Activated gamma-delta T cell treated with Interleukin-2 at 50 U/mL for 16 hours (primary cell): ENCODE data around the gene ADCY7.

Experiments used
- DNase-seq: peaks from one replicate; pipeline ENCODE4 v3.0.0-alpha.2; 2020

ADCY7 gene

DNA sequence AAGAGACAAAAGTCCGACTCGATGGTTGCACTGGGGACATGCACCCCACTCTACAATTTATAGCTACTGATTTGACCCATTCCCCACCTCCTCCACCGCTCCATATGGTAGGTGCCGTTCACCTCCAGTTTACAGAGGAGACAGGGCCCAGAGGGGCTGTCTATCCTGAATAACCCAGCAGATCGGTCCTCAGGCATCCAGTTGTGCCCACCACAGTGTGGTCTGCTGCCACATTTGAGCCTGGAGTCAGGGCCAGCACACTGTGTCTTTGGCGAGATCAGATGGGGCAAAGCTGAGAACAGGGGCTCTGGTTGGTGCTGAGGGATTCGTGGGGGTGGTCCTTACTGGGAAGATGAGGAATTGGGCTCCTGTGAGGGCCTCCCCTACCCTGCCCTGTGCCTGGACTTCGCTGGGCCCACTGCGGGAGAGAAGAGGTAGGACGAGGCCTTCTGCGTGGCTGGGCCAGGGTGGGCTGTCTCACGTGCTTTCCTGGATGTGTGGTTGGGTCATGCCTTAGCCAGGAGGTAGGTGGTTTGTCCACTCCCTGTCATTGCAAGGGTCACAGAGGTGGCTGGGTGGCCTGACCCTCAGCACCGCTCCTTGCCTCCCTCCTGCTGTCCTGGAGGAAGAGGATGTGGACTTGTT is 2.8 kb downstream of the ADCY7 start:
- DNase-seq: no peak

DNA sequence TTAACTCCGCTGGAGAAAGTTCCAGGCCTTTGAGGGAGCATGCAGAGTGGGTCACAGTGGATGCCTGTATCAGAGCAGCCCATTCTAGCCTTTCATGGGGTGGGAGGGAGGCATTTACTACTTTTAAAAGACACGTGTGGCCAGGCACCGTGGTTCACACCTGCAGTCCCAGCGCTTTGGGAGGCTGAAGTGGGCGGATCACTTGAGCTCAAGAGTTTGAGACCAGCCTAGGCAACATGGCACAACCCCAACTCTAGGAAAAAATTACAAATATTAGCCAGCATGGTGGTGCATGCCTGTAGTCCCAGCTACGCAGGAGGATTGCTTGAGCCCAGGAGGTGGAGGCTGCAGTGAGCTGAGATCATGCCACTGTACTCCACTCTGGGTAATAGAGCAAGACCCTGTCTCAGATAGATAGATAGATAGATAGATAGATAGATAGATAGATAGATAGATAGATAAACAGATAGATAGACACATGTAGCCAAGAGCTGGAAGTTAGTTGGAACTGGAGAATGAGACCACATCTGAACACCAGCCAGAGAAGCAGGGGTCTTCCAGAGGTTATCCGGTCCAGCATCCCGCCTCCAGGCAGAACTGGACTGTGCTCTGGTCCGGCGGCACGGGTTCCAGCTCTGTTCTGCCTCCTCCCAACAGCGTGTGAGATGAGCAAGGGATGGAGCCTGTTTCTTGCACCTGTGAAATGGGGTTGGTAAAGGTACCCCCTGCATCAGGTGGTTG is 3.6 kb downstream of the ADCY7 start:
- DNase-seq: no peak

DNA sequence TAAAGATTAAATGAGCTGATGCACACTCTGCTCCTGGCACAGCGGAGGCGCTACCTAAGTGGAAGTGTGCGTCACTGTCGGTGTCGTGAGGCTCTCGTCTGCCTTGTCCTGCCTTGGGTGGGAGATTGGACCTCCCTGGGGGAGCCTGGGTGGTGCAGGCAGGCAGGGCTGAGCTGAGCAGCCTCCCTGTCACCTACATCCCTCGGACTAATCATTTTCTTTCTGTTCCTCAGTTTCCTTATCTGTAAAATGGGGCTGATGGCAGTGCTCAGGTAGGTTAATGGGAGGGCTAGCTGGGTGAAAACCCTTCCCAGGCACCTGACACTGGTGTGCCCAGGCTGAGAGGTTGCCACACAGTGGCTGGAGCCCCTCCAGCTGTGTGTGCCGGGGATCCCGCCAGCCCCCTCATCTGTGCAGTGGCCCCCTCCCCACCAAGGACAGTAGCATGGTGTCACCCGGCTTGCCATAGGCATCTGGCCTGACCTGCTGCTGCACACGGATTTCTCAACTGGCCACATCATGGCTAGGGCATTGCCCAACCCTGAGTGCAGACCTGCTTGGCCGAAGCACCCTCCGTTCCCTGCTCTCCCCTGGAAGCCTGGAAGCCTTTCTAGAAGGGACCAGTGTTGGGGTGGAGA is 4.3 kb downstream of the ADCY7 start:
- no peak for DNase-seq

DNA sequence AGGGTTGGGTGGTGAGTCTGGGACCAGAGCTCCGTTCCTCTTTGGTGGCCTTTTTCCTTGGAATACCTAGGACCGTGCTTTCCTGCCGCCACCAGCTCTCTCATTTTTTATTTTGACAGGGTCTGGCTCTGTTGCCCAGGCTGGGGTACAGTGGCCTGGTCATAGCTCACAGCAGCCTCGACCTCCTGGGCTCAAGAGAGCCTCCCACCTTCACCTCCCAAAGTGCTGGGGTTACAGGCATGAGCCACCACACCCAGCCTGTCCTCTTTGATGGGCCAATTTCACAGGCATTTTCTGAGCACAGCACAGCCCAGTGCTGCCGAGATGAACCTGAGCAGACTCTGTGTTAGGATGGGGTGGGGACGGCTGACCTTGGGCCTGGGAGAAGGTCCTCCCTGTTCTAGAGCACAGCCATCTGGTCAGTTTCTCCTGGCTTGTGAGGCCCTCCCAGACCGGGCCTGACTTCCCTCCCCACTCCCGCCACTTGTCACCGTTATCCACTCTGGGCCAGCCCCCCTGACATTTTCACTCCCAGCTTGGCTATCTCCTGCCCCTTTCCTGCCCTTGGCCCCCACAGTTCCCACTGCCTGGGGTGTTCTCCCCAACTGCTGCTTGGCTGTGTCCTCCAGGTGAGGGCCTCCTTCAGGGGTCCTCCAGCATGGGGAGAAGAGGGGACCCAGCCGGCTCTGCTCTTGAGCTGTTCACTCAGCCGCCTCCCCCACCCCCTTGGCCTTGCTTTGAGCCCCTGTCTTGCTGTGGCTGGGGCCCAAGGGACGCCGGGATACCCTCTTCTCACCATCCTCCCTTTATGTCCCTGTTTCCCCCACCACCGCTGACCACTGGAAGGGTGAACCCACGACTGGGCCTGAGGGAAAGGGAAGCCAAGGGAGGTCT is 5.0 kb downstream of the ADCY7 start:
- DNase-seq: no peak

DNA sequence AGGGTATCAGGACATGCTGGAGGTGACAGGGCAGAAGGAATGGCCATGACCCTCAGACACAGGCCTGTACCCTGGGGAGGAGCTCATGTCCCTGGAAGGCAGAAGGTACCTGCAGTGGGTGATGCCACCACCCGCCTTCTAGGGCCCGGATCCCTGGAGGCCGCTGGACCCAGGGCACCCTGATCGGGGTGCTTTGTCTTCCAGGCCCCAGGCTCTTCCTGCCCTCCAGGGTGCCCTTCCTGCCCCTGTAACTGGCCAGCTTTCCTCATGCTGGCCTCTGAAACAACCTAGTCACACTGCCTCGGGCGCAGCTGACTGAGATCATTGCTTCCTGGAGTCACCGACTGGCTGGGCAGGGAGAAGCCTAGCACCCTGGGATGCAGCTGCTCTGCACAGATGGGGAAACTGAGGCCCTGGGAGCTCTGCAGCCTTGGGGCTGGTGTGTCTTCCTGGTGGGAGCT is 5.8 kb downstream of the ADCY7 start:
- DNase-seq: no peak

DNA sequence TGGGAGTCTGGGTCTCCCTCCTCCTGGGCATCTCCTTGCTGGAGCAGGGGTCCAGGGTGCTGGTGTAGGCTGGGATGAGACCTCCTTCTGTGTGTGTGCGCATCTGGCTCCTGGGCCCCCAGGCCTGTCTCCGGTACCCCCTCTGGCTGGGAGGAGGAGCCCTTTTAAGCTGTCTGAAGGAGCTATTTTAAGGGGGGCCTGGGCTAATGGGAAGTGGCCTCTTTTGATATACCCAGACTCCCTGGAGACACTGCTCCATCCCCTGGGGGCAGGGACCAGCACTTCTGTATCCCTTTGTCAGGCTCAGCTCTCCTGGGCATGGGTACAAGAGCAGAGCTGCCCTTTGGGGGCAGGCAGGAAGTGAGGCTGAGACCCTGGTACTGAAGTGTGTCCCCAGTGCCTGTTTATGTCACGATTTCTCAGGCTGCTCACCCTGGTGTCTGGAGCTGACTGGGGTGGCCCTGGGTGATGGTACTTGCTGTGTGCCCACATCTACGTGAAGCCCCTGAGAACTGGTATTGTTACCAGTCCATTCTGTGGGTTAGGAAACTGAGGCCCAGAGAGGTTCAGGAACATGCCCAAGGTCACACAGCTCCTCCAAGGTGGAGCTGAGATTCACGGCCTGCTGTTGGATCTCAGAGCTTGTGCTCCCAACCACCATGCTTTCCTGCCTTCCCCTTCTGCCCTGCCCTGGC is 6.5 kb downstream of the ADCY7 start:
- DNase-seq: no peak

DNA sequence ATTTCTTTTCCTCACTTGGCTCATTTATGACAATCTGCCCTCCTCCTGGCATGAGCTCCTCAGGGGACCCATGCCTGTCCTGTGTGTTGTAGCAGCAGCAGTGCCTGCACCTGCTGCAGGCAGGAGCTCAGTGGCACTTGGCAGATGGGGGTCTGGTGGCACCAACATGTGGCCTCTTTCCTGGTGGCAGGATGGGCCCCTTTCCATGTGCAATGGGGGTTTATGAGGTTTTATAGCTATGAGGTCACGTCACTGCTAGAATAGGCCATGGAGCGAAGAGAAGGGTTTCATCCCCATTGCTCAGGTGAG is 7.0 kb downstream of the ADCY7 start:
- no peak for DNase-seq

DNA sequence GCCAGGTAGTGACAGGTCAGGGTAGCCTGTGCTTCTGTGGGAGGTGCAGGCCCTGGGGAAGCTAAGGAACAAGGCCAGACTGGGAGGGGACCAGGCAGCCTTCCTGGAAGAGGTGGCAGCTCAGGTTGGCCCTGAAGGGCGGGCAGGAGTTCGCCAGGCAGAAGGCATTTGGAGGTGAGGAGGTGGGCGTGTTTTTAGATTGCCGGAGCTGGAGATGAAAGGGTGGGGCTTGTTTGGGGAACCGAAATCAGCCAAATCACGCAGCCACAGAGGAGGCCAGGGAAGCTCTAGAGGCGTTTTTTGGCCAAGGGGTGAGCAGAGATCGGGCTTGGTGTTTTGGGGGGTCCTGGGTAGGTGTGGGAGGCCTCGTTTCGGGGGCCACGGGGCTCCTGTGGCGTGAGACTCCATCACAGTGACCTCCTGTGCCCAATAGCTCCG is 7.6 kb downstream of the ADCY7 start:
- no peak for DNase-seq

DNA sequence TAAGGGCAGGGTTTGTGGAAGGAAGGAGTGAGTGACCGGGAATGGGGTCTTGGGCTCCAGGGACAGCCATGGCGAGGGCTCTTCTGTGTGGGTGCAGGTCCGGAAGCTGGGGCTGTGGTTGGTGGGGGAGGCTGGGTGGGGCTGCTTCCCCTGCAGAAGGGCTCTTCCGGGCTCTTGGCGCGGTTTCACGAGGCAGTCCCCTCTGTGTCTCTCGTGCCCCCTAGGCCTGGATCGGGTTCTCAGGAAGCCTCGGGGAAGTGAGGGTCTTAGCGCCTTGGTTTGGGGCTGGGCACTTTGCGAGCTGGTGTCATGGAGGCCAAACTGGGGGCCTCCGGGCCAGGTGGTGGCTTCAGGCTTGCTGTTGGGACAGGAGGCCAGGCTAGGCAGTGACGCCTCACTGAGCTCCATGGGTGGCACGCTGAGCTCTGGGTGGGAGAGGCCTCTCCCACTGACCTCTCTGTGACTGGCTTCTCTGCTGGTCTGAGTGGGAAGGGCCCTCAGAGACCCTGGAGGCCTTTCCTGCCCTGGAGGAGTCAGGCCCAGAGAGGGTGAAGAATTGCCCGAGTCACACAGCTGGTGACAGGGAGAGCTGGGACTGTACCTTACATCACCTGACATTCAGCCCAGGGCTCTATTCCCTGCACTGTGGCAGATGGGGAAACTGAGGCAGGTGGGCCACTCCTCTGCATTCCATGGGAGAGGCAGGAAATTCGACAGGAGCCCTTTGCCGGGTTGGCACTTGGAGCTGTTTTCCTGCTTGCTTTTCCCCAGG is 8.2 kb downstream of the ADCY7 start:
- peak; percentile 71 for DNase-seq

DNA sequence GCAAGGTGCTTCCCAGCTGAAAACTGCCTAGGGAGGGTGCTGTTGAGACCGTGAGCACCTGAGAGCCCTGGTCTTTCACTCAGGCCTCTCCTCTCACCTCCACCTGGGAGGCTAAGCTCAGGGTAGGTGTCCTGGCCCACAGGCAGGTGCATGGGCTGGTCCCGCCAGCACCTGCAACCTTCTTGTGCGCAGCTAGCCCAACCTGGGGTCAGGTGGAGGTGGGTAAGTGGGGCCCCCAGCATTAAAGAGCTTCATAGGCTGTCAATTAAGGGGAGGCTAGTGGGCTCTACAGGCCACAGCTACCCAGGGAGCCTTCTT is 8.7 kb downstream of the ADCY7 start:
- DNase-seq: no peak

DNA sequence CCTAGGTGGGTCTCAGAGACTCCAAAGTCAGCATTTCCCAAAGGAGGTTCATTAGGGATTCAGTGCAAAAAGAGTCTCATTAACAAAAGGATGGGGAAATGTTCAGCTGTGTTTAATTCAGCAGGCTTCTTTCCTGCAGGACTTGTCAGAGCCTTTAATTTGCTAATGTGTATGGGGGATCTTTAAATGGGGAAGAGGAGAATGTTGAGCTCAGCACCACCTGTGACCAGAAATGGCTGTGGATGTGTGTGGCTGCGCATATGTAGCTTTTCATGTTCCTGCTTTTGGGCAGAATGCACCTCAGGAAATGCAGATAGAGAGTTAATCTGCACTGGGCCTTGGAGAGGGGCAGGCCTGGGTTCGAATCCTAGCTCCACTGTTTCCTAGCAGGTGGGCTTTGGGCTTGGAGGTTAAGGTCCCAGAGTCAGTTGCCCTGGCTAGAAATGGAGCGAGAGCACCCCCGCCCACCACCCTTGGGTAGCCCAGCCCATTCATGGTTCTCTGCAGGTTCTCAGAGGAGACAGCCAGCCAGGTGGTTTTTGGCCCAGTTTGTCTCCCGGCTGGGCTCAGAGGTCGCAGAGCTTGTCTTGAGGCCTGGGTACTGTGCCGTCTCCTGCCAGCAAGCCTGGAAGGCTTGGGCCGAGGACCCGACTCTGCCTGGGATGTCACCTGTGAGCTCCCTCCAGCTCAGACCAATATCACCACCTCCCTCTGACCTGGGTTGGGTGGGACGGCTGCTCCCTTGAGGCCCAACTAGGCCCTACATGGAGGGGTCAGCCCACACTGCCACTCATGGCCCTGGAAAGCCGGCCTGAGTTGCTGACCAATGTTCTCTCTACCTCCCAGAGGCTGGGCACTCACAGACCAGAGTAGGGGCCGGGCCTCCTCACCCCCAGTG is 9.3 kb downstream of the ADCY7 start:
- DNase-seq: no peak

DNA sequence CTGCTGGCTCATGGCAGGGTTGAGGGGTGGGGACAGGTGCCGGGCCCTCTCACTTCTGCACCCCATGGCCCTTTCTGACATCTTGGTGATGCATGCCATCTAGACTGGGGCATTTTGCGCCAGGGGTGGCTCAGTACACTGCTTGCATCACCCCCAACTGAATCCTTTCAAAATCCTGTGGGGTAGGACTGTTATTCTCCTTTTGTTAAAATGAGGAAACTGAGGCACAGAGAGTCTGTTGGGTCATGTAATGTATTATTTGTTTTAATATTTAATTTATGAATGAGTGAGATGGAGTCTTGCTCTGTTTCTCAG is 9.9 kb downstream of the ADCY7 start:
- DNase-seq: no peak

DNA sequence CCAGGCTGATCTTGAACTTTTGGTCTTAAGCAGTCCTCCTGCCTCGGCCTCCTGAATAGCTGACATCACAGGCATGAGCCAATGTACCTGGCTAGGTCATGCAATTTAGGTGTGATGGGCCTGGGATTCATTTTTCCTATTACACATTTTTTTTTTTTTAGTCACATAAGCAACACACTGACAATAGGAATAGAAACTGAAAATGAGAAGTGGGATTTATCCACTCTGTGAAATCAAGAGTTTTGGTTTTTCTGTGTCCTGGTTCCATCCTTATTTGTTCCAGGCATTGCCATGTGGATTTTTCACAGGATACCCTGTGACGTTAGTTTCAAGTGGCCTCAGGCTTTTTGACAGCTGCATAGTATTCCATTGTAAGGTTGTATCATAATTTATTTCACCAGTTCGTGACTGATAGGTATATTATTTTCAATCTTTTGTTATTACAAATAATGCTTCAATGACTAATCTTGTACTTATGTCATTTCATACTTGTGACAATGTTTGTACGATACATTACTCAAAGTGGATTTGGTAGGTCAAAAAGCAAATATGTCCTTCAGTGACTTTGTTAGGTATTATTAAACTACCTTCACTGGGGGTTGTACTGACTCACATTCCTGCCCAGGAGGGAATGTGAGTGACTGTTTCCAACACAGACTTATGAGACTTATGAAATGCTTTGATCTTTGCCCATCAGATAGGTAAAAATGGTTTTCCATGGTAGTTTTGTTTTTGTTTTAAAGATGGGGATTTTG is 10.6 kb downstream of the ADCY7 start:
- DNase-seq: no peak

DNA sequence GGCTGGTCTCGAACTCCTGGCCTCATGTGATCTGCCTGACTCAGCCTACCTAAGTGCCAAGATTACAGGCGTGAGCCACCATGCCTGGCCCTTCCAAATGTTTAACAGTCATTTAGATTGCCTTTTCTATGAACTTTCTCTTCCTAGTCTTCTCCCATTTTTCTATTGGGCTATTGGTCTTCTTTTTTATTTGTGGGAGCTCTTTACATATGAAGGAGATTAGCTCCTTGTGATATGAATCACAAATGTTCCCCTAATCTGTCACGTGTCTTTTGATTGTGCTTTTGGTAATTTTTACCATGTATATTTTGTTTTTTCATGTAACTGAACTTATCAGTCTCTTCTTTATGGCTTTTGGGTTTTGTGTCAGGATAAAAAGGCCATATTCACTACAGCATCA is 11.9 kb downstream of the ADCY7 start:
- DNase-seq: no peak

DNA sequence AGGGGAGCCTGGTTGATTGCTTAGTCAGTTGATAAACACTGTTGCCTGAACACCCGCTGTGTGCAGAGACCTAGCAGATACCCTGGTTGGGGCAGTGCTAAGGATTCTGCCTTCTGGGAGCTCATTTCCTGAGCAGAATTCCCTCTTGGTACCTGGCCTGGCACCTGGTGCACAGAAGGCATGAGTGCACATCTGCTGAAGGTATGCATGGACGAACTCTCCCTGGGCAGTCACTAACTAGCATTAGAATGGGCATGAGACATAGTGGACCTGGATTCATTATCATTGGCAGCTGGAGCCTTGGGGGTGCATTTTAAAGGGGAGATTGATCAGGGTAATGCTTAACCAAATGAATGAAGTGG is 13.1 kb downstream of the ADCY7 start:
- no peak for DNase-seq

DNA sequence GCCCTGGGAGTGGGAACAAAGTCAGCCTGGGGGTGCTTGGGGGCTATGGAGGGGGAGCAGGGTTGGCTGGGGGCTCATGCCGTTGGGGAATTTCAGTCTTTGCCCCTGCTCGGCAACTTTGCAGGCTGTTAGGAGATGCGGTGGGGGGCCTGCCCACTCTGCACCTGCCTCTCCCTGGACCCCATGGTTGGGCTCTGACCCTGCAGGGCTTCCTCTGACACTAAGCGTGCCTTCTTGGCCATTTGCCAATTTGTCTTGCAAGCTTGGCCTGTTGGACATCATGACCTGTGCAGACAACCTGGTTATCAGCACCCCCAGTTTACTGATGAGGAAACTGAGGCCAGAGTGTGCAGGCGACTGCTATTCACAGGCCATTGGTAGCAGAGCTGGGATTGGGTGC is 14.6 kb downstream of the ADCY7 start:
- DNase-seq: no peak

DNA sequence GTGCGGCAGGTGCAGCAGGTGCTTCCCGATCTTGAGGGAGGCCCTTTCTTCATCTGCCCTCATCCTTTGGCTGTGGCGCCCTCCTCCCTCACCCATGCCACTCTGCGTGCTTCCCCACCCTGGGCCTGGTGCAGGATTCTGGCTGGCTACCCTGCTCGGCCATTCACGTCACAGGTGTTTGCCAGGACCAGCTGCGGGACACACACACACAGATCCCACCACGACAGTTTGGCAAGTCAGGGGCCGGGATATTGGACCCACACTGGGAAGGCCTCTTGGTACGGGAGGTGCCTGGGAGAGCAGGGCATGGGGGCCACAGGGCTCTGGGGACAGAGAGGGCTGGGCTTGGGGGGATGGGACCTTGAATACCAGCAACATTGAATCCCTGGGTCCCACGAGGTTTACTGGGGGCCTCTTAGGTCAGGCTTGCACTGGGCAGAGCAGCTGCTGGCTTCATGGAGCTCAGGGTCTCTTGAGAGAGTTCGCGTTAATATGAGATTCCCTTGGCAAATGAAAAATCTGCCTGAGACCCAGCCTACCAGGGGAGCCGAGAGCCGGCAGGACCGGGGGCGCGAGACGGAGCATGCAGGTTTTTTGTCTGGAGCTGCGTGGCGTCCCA is 15.1 kb downstream of the ADCY7 start:
- no peak for DNase-seq

DNA sequence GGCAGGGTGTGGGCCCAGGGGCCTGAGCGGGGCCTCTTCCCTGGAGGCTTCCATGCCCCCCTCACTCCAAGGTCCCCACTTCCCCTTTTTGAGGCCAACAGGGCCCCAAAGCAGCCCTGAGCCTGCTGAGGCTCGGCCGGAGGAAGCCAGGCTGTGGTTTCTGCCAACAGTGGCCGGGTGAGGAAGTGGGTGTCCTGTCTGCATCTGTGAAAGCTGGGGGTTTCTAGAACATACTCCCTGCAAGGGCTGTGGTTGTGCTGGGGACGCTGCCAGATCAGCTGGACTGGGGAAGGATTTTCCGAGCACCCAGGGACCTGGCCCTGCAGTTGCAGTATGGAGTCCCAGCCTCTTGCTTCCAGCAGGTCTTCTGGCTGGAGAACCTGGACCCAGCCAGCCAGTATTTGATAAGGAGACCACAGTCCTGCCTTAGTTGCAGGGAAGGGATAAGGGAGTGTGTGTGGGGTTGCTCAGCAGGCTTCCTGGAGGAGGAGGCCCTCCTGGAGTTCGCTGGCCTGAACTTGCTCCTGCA is 15.7 kb downstream of the ADCY7 start:
- peak; percentile 67 for DNase-seq

DNA sequence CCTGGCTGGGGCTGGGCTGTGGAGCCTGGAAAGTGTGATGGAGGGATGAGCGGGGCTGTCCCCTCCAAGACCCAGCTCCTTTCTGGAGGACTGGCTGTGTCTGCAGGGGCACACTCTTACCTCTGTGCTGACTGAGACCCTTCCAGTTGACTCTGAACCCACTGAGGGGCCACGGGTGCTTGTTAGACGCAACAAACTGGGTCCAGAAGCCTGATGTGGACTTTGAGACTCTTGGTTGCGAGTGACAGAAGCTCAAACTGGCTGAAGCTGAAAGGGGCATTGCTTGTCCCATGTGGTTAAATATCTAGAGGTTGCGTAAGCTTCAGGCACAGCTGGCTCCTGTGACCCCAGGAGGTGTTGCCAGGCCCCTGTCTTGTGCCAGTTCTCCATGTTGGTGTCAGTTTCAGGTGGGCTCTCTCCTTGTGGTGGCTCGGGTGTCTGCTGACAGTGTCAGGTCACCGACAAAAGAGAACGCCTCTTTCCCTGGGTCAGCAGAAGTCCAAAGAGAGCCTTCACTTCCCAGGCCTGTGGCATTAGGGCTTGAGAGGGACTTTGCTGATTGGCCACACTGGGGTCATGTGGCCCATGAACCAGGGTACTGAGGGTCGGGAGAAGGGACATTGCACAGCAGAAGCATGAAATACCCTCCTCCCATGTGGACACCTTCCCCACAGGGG is 16.7 kb downstream of the ADCY7 start:
- no peak for DNase-seq
